Activated naive CD8-positive, alpha-beta T cell treated with anti-CD3 and anti-CD28 coated beads, Interleukin-2, amount 50 U/mL, for 16 hours (primary cell): Measurements from ENCODE around the gene ADAM22.
"Not testable (repeated sequence)": the region's sequence is repeated elsewhere in the genome, so short reads cannot be mapped to it uniquely, and the experiment has no call there.

Source experiments
- DNase-seq: peaks from one replicate; pipeline ENCODE4 v3.0.0-alpha.2; 2020; ENCODE audit warnings: low read depth, low spot score

ADAM22 gene

DNA sequence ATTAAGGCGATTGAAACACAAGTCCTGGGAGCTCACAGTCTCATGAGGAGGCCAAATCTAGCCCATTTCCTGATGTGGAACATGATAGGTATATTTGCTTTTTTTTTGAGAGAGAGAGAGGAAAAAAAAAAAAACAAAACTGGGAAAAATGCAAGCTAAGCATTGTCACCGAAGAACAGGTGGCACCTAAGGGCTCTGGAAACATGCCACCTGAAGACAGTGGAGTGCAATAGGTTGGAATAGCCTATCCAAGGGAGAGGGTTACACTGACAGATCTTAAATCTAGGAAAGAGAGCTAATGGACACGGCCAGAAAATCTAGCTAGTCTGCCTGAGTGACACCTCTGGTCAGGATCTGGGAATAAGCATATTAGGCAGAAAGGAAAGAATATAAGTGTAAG is 175.6 kb downstream of the ADAM22 start:
- no peak for DNase-seq

DNA sequence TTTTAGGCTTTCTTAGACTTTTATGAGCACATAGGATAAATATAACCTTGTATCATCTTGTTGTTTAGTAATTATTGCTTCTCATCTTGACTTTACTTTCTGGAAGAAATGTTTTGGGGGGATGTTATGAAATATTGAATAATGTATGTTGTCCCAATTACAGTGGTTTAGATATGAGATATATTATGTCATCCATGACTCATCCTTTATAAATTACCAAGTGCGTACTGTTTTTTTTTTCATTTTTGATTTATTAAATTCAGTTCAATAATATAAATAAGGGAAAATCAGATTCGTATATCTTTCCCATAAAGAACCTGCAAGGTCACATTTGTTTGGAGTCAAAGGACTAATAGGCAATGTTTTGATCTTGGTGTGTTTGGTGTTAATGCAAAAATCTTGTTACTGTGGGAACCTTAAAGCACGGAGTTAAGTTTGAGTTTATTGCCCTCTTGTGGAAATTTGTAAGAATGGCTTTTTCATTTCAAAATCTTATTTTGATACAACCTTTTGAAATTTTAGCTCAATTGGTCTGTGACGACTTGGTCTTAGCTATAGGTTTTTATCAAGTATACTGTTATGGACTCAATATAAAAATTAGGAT is 177.2 kb downstream of the ADAM22 start:
- DNase-seq, result no peak

DNA sequence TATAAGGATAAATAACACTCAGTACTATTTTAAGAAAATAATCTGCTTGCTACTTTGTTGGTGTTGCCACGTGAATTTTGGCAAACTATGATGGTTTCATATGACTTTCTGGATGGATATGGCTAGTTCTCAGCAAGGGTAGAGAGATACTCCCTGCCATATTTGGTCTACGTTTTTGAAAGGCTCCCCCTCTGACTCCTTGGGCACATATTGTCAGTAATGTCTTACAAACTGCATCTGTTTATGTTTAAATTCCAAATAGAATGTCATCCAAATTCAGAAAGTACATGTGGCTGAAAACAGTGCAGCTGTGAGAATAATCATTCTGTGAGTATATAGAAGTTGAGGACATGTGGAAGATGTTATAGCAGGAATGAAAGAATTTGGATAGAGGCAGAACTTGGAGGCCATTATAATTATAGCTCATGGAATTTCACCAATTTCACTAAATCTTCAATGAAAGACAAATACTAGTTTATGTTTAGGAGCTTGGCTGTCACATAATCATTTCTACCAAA is 178.0 kb downstream of the ADAM22 start:
- no peak for DNase-seq

DNA sequence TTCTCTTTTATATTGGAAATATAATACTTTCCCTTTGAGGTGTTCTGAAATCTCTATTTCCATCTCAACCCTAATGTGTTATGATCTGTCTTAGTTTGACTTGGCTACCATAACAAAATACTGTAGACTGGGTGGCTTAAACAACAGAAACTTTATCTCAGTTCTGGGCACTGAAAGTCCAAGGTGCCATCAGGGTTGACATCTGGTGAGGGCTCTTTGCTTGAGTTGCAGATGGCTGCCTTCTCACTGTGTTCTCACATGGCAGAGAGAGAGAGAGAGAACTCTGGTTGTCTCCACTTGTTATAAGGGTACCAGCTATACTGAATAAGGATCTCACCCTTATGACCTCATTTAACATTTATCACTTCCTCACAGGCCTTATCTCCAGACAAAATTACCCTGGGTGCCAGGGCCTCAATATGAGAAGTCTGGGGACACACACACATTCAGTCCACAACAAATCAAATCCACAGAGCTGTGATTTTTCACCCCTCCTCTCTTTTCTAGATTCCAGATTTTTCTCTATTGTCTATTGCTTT is 181.3 kb downstream of the ADAM22 start:
- no peak for DNase-seq

DNA sequence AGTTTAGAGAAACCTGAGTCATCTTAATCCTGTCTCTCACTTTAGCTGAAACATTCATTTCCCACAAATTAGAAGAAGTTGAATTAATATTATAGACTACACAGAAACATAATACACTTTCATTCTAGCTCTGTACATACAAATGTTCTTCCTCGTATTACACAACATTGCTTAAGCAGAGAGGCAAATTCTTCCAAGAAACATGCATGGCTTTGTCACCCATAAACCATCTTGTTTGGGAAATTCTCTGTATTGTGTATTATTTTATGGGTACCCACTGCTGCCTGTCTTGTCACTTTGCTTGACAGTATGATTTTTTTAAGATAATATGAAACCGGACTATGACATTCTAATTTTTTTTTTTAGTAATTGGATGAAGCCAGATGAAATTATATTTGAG is 181.8 kb downstream of the ADAM22 start:
- DNase-seq, result no peak

DNA sequence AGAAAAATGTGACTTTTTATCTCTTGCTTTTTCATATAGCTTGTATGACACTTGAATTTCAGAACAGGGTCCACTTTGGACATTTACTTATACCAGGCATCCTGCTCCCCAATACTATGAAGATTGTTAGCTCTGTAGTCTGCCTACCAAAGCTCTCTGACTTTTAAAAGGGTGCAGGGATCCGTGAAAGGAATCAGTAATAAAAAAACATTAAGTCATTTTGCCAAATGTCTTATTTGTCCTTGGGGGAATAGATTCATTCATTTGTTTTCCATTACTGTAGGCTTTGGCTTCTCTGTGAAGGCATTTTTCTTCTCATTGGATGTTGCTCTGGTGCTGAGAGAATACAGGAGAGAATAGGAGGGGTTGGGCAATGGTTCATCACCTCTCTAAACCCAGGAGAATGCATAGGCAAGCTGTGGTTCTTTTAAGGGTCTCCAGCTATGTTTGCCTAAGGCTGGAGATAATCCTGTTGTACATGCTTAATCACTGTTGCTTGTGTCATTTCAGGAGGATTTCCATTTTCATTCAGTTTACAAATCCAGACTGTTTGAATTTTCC is 182.3 kb downstream of the ADAM22 start:
- no peak for DNase-seq

DNA sequence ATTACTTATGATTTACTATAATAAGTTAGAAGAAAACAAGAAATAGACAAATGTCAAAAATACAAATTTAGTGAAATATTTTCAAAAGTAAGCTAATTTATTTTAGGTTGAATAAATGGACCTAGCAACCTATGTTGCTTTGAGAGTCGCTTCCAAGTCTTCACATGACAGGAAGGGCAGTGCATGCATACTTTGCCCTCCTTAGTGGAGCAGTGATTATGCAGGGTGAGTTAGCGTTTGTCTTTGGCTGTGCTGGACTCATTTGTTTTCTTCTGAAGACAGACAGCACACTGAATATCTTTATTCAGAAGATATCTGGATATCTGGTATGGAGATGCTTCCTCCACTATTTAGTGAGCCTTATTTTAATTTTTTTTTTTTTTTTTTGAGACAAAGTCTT is 183.3 kb downstream of the ADAM22 start:
- DNase-seq, result no peak

DNA sequence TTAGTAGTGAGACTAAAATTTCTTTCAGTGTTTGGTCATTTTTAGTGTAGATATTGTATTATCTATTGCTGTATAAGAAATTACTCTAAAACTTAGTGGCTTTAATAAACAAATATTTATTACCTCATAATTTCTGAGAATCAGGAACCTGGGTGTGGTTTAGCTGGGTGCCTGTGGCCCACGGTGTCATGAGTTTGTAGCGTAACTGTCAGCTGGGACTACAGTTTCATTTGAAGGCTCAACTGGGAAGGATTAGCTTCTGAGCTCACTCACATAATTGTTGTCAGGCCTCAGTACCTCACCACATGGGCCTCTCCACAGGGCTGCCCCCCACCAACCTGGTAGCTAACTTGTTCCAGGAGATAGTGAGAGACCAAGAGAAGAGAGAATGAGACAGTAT is 187.3 kb downstream of the ADAM22 start:
- no peak for DNase-seq

DNA sequence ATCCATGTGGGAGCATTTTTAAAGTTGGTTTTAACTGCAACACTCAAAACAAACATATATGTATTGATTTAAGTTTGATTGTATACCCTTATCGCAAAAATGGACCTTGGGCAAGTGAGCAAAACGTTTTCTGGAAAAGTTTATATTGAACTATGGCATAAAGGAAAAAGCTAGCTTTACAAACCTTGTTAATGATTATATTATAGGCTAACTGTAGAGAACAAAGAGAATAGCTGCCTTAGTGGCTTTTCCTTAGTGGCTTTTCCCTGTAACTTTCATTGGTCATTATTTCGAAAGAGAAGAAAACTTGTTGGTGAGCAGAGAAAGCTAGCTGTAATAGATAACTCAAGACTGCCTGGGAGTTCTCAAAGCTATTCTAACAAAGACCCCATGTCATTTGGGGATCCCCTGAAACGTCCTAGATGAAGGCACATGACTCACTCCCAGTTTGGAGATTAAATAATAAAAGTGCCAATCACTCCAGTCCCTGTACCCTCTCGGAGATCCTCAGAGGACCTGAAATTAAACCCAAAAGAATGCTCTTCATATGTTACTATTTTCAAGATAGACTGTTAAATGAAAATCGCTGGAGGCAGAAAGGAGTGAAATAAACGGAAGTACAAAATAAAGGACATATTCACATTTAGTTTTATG is 193.7 kb downstream of the ADAM22 start:
- DNase-seq, result no peak

DNA sequence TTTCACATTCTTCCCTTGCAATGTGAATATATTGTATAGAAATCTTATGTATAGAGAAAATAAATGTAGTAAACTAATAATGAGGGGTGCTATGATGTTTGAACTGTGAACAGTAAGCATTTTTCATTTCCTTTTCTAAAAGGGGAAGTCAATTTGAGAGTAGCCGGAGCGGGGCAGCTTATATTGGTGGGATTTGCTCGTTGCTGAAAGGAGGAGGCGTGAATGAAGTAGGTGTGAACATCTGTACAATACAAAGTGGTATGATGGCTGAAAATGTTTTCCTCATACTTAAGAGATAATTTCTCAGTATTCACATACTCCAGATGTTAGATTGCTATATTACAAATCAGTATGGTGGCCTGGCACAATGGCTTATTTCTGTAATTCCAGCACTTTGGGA is 198.7 kb downstream of the ADAM22 start:
- no peak for DNase-seq

DNA sequence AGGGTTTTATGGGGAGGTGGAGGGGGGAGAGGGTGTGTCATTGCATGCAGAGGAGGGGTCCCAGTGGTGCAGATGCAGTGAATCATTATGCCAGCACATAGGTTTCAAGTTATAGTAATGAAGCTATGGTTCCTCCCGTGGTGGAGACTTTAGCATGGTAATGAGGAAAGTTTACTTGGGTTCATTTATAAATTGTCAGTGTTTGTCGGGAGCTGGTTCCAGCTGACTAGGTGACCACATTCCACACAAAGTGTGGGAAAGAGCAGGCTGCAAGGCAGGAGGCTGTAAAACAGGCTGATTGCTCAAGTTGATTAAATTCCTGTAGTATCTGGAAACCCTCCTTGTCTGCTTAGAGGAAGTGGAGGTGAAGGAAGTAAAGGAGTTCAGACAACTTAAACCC is 206.9 kb downstream of the ADAM22 start:
- no peak for DNase-seq

DNA sequence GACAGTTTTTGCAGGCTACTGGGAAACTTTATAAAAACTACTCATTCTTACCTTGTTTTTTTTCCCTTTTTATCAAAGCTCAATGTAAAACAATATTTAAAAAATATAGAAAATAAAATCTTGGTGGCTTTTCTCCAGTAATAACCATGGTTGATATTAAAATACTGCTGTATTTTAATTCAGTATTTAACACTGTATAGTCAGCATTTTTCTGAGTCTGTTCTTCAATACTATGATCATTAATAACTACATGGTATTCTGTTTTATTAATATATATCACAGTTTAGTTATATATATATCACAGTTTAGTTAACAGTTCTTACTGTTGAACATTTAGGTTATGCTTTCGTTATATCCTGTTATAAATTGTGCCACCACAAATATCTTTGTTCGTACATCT is 207.4 kb downstream of the ADAM22 start:
- DNase-seq, result no peak

DNA sequence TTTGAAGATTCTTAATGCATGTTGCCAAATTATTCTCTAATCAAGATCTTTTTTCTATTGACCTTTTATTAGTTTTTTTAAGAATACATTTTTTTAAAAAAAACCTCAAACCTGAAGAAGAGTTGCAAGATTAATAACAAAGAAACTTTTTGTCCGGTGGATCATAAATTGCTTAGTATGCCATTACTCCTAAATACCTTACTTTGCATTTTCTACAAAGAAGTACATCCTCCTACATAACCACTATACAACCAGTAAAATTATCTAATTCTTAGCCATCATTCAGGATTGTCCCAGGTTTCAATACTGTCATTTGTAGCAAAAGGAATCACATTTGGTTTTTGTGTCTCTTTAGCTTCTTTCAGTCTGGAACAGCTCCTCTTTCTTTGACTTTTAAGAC is 207.9 kb downstream of the ADAM22 start:
- no peak for DNase-seq

DNA sequence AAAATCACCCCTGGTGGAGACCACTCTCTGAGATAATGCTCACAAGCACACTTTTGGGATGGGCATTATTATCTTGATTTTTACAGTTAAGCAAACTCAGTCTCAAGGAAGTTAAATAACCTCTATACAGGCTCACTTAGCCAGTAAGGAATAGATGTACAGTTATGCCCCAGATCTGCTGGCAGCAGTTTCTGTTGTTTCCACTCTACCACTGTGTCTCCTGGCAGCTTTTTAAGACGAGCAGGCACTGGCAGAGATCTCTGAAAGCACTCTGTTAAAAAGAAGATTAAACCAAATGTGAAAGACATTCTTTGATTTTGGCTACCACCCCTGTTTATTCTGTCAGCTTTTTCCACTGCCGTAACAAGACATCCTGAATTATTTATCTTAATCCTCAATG is 212.6 kb downstream of the ADAM22 start:
- no peak for DNase-seq

DNA sequence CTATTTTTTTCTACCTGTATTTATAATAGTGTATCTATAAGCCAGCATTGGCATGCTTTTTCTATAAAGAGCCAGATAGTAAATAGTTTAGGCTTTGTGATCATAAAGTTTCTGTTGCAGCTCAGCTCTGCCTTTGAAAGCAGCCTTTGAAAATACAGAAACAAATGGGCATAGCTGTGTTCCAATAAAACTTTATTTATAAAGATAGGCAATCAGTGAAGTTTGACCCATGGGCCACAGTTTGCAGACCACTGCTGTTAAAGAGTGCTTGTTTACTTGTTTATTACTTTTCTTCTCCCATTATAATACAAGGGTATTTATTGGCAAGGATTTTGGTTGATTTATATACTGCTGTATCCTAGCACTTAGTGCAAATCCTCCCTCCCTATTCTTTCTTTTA is 213.3 kb downstream of the ADAM22 start:
- DNase-seq, result no peak

DNA sequence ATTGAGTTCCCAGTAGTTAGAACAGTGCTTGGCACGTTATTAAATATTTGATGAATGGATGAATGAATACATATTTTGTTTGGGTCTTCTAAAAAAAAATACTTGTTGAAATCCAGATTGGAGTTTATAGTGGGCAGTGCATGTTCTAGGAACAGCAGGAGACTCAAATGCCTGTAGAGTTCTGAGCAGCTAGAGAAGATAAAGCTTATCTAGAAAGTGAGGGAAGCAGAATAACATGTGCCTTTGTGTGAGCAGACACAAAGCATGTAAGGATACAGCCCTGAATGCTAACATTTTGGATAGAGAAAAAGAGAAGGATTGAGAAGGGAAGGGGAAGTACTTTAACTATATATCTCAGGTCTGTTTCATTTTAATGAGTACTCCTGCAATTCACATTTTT is 213.9 kb downstream of the ADAM22 start:
- no peak for DNase-seq

DNA sequence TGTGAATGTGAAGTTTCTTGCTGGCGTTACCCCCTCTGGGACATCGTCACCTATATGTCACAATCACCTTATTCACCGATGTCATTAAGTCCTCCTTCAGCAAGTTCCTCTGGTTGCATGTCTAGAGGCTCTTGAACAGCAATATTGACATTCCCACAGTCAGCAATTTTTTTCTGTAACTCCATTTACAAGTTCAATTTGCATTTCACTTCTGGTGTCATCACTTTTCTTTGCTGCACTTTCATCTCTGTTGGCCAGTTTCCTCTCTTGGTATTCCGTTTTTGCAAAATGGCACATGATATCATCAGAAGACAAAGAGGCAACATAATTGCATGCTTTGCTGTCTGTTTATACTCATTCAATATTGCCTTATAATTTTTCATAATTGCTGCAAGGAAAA is 216.0 kb downstream of the ADAM22 start:
- DNase-seq, result no peak

DNA sequence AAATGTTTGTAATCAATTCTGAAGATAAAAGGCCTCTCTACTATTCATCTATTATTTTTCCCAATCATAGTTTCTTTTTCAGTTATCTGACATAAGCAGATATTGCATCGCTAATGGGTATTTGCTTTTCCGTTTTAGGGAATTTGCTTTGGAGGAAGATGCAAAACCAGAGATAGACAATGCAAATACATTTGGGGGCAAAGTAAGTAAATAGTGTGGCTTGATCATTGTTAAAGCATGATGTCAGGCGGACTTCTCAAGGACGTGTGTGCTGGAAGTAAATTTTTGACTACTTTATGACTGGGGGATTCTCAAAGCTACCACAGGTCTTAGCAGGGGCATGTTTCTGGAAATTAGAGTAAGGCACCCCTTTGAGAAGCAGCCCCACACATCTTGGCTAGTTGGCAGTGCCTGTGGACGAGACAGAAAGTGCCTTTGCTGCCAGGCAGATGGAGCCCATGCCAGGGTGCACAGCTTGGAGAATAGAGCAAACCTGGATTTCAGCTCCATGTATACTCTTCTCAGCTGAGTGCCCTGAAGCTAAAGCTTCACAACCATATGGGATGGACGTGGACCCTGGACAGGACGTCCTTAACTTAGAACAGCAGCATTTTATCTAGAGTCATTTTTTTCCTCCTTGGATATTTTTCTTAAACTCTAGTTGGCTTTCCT is 217.2 kb downstream of the ADAM22 start:
- DNase-seq, result no peak

DNA sequence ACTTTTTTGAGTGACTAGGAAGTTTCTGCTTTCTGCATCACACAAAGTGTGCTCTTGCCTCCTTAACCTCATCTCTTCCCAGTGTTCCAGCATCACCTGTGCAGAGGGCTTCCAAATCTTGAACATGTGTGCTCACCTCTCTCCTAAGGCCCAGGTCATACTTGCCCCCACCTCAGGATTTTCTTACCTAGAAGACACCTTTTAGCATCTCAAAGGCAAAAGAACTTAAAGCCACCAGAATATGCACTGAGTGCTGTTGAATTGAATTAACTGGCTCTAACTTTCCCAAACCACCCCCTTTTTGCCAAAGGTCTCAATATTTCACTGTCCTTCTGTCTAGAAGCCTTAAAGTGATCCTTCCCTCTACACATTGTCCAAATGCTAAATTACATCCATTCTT is 219.3 kb downstream of the ADAM22 start:
- DNase-seq, result no peak

DNA sequence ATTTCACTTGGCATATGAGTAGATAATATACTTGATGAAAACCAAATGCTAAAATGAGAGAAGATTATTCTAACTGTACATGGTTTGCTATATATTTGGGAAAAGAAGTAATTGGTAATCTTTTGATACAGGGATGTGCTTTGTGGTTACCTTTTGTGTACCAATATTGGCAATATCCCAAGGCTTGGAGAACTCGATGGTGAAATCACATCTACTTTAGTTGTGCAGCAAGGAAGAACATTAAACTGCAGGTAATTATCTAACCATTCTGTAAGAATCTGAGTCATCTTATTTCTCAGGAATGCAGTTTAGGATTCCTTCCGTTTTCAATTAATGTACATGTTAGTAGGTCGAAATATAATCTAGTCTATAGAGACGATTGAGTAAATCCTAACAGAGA is 221.7 kb downstream of the ADAM22 start:
- no peak for DNase-seq

DNA sequence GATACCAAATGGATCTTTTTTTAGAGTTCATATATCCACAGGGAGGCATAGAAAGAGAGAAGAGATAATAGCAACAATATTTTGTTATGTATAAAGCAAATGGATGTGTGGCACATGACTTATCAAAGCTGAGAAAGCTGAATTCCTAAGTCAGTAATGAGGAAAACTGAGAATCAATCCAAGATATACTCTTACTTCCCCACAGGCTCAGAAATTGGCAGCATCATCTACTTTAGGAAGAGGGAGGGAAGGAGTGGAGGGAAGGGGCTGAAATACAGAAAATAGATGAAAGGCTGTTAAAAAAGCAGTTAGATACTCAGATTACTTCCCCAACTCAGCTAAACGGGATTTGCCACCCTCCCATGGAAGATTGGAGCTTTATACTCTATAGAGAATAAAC is 222.3 kb downstream of the ADAM22 start:
- no peak for DNase-seq

DNA sequence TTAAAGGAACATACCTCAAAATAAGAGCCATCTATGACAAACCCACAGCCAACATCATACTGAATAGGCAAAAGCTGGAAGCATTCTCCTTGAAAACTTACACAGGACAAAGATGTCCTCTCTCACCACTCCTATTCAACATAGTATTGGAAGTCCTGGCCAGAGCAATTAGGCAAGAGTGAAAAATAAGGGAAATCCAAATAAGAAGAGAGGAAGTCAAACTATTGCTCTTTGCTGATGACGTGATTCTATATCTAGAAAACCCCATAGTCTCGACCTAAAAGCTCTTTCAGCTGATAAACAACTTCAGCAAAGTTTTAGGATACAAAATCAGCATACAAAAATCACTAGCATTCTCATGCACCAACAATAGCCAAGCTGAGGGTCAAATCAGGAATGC is 225.7 kb downstream of the ADAM22 start:
- not testable (repeated sequence) for DNase-seq

DNA sequence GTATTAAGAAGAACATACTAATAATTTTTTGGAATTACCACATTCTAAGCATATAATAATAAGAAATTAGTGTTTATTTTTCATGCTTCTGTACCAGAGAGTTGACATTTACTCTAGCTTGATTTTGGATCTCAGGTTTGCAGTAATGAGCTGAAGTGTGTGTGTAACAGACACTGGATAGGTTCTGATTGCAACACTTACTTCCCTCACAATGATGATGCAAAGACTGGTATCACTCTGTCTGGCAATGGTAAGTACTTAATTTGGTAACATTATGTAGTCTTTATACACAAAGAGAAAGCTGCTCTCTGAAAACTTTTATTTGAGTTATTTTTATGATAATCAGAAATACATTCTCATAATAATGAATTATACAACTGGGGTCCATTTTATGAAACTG is 231.6 kb downstream of the ADAM22 start:
- no peak for DNase-seq
